IMR-90 (cell line): ENCODE data around the gene E4F1. TPM values are rescaled to one million over a fixed set of nuclear protein-coding genes. Genes with fewer than 3 reads are reported as not detected.

Source experiments
- ATAC-seq: fragments of 200-7000 bp; cut with Tn5 transposase; 2 replicates; pipeline ENCODE4 v1.9.1; 2020; ENCODE audit warnings: low read depth, mild to moderate bottlenecking, moderate library complexity
- BruUV-seq: library from RNA; stranded (reverse); fragments of 400-500 nt; replicated peaks from 2 replicates; lab custom pipeline; 2021; lab: Mats Ljungman, UMichigan
- CTCF ChIA-PET: fragments of 300-600 bp; formaldehyde crosslinking; extraction: SDS; loops from one replicate; lab custom pipeline; 2021; ENCODE audit warnings: antibody characterized with exemption; lab: Yijun Ruan, JAX
- POLR2A ChIA-PET: fragments of 300-600 bp; sonication (Branson Sonifier 250); formaldehyde crosslinking; loops from one replicate; lab custom pipeline; 2022; ENCODE audit warnings: antibody characterized with exemption; ENCODE audit not compliant: unreplicated experiment; lab: Charles Lee
- DNase-seq: peaks from one replicate; pipeline ENCODE4 v3.0.0; 2013
- H2AFZ ChIP-seq: replicated peaks from 2 replicates; pipeline ENCODE3; 2013; ENCODE audit warnings: low read length, mild to moderate bottlenecking; ENCODE audit not compliant: poor library complexity
- H2AK5ac ChIP-seq: 2 replicates; pipeline ENCODE4 v1.6.1; 2013; ENCODE audit warnings: low read depth, low read length, inconsistent platforms
- H2AK9ac ChIP-seq: replicated peaks from 2 replicates; pipeline ENCODE3; 2013; ENCODE audit warnings: mild to moderate bottlenecking, low read depth, low read length, moderate library complexity; ENCODE audit not compliant: poor library complexity
- H2BK120ac ChIP-seq: 2 replicates; pipeline ENCODE4 v1.6.1; 2013; ENCODE audit warnings: low read depth, low read length, inconsistent platforms
- H2BK15ac ChIP-seq: 3 replicates; pipeline ENCODE4 v1.6.1; 2013; ENCODE audit warnings: low read depth, low read length, inconsistent platforms
- H2BK20ac ChIP-seq: 2 replicates; pipeline ENCODE4 v1.6.1; 2013; ENCODE audit warnings: low read depth, mild to moderate bottlenecking, inconsistent platforms, low read length, moderate library complexity
- H2BK5ac ChIP-seq: 2 replicates; pipeline ENCODE4 v1.6.1; 2013; ENCODE audit warnings: mild to moderate bottlenecking, low read depth, low read length, inconsistent platforms; ENCODE audit not compliant: poor library complexity, severe bottlenecking
- H3K14ac ChIP-seq: replicated peaks from 2 replicates; pipeline ENCODE4 v1.6.1; 2013; ENCODE audit warnings: low read depth, low read length, inconsistent platforms
- H3K18ac ChIP-seq: 2 replicates; pipeline ENCODE4 v1.6.1; 2013; ENCODE audit warnings: low read depth, low read length, control low read depth
- H3K23ac ChIP-seq: 2 replicates; pipeline ENCODE4 v1.6.1; 2013; ENCODE audit warnings: low read depth, low read length, inconsistent platforms
- H3K27ac ChIP-seq: 2 replicates; pipeline ENCODE4 v1.5.1; 2013; ENCODE audit warnings: mild to moderate bottlenecking, control low read depth, low read length; ENCODE audit not compliant: insufficient read depth
- H3K27me3 ChIP-seq: 2 replicates; pipeline ENCODE4 v1.6.1; 2013; ENCODE audit warnings: low read length; ENCODE audit not compliant: control insufficient read depth, insufficient read depth
- H3K36me3 ChIP-seq: 2 replicates; pipeline ENCODE4 v1.6.1; 2013; ENCODE audit warnings: low read length, mixed read lengths; ENCODE audit not compliant: control insufficient read depth, insufficient read depth
- H3K4ac ChIP-seq: 2 replicates; pipeline ENCODE4 v1.6.1; 2013; ENCODE audit warnings: low read depth, low read length, inconsistent platforms
- H3K4me1 ChIP-seq: 2 replicates; pipeline ENCODE4 v1.6.1; 2013; ENCODE audit warnings: low read length, mixed read lengths; ENCODE audit not compliant: control insufficient read depth, insufficient read depth
- H3K4me2 ChIP-seq: 2 replicates; pipeline ENCODE4 v1.6.1; 2013; ENCODE audit warnings: low read depth, mild to moderate bottlenecking, control low read depth, low read length, moderate library complexity
- H3K4me3 ChIP-seq: 2 replicates; pipeline ENCODE4 v1.5.1; 2013; ENCODE audit warnings: low read depth, mild to moderate bottlenecking, control low read depth, low read length, moderate library complexity; ENCODE audit not compliant: insufficient read depth
- H3K56ac ChIP-seq: 2 replicates; pipeline ENCODE4 v1.6.1; 2013; ENCODE audit warnings: low read length, inconsistent platforms; ENCODE audit not compliant: insufficient read depth; ENCODE audit errors: extremely low read depth
- H3K79me1 ChIP-seq, 2 experiments: 2 replicates each; pipeline ENCODE4 v1.6.1; 2013; ENCODE audit warnings: low read length in 2 of 2, inconsistent platforms in 1 of 2, low read depth in 1 of 2
- H3K9ac ChIP-seq: 2 replicates; pipeline ENCODE4 v1.6.1; 2013; ENCODE audit warnings: low read depth, low read length, control low read depth
- H3K9me1 ChIP-seq: 2 replicates; pipeline ENCODE4 v1.6.1; 2013; ENCODE audit warnings: low read length, inconsistent platforms; ENCODE audit not compliant: insufficient read depth
- H3K9me3 ChIP-seq: 2 replicates; pipeline ENCODE4 v1.6.1; 2013; ENCODE audit warnings: low read length; ENCODE audit not compliant: control insufficient read depth, insufficient read depth
- H4K20me1 ChIP-seq: 2 replicates; pipeline ENCODE4 v1.6.1; 2013; ENCODE audit warnings: low read length, inconsistent platforms; ENCODE audit not compliant: insufficient read depth
- H4K5ac ChIP-seq: 2 replicates; pipeline ENCODE4 v1.6.1; 2013; ENCODE audit warnings: mild to moderate bottlenecking, low read depth, low read length, control low read depth
- H4K8ac ChIP-seq, 2 experiments: 2 replicates each; pipeline ENCODE4 v1.6.1; 2013; ENCODE audit warnings: low read depth in 2 of 2, low read length in 2 of 2, control low read depth in 1 of 2, inconsistent platforms in 1 of 2
- H4K91ac ChIP-seq: 2 replicates; pipeline ENCODE4 v1.6.1; 2013; ENCODE audit warnings: low read depth, low read length, inconsistent platforms; ENCODE audit not compliant: insufficient read depth
- BHLHE40 ChIP-seq: fragments of 150-350 bp; IDR thresholded peaks from 2 replicates; pipeline ENCODE4 v1.6.1; 2016; ENCODE audit warnings: mild to moderate bottlenecking, low read depth, low read length
- CHD1 ChIP-seq: IDR thresholded peaks from 2 replicates; pipeline ENCODE4 v1.6.1; 2012; ENCODE audit warnings: low read depth, low read length, improper control_type of control experiment
- FOS ChIP-seq: fragments of 150-350 bp; IDR thresholded peaks from 2 replicates; pipeline ENCODE4 v1.6.1; 2016; ENCODE audit warnings: low read depth, low read length
- MAFK ChIP-seq: IDR thresholded peaks from 2 replicates; pipeline ENCODE4 v1.6.1; 2012; ENCODE audit warnings: low read depth, low read length, improper control_type of control experiment
- NFE2L2 ChIP-seq: fragments of 150-350 bp; IDR thresholded peaks from 2 replicates; pipeline ENCODE4 v1.6.1; 2016; ENCODE audit warnings: low read depth, mild to moderate bottlenecking, low read length
- RCOR1 ChIP-seq: IDR thresholded peaks from 2 replicates; pipeline ENCODE4 v1.6.1; 2012; ENCODE audit warnings: mild to moderate bottlenecking, low read length, improper control_type of control experiment; ENCODE audit not compliant: insufficient replicate concordance
- WGBS, 2 experiments: methylation state at CpG; one replicate each; pipeline versions ENCODE4 v1.1.5 to v1.1.7; 2013; ENCODE audit warnings: missing lambda C conversion rate in 2 of 2; ENCODE audit not compliant: insufficient read length in 1 of 2; ENCODE audit errors: extremely low coverage in 2 of 2; 5-methylcytosine and 5-hydroxymethylcytosine counted together
- dilution Hi-C: fragments of 300-500 bp; cut with HindIII; formaldehyde crosslinking; loops from one replicate; pipeline ENCODE4 v1.14.3; 2018; ENCODE audit warnings: low sequenced_read_pairs; ENCODE audit not compliant: unreplicated experiment
- in situ Hi-C: fragments of 300-500 bp; cut with MboI; formaldehyde crosslinking; loops from 3 replicates; pipeline ENCODE4 v1.14.3; 2019; ENCODE audit warnings: low sequenced_read_pairs, inconsistent platforms, mixed read lengths
- intact Hi-C: fragments of 100-400 bp; cut with micrococcal nuclease; formaldehyde crosslinking; loops from 2 replicates; pipeline ENCODE4 v1.10.0; 2022
- polyA plus RNA-seq, 3 experiments: library from polyadenylated mRNA; depleted of rRNA; stranded (reverse); fragments of >200 nt; gene quantifications; 2 replicates each; pipeline ENCODE4 v1.2.3, GENCODE V29; 2012; ENCODE audit warnings: low replicate concordance in 1 of 3
- total RNA-seq: library from RNA; depleted of rRNA; stranded (reverse); fragments of >200 nt; gene quantifications from 2 replicates; pipeline ENCODE4 v1.2.3, GENCODE V29; 2012

E4F1 gene
- total and polyA plus RNA-seq, 2 of the 4 experiments (the other 2 are of a cell fraction), result 13.1 to 33.0 TPM

DNA sequence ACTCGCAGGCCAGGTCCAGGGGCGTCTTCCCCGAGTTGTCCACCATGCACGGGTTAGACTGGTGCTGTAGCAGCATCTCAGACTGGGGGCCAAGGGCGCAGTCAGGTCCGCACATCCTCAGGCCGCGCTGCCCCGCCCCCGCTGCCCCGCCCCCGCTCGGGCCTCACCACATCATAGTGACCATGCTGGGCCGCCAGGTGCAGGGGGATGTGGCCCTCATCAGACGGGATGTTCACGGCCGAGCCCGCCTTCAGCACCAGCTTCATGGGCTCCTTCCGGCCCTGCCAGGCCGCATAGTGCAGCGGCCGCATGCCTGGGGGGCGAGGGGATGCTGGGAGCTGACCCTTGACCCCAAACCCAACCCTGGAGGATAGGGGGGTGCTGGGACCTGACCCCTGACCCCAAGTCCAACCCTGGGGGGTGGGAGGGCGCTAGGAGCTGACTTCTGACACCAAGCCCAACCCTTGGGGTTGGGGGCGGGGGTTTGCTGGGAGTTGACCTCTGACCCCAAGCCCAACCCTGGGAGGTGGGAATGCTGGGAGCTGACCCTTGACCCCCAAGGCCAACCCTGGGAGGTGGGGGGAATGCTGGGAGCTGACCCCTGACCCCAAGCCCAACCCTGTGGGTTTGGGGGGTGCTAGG, 34.0 kb upstream of the E4F1 start:
- 0 out of 2 replicates have a peak, but pooled peaks cover under 1% of the 10 kb centered on the region for H3K9me1 ChIP-seq
- ChIA-PET POLR2A (no interaction called here), CTCF (no interaction called here)
- H2AFZ ChIP-seq, result no peak overlapping the region
- no peak overlapping the region for H2BK120ac ChIP-seq
- no peak overlapping the region for H2AK9ac ChIP-seq
- no peak for ATAC-seq
- no peak overlapping the region for H2AK5ac ChIP-seq
- no peaks in the 10 kb centered on the region for H3K9me3 ChIP-seq
- no peak for DNase-seq
- H3K56ac ChIP-seq, result no peak overlapping the region
- TF ChIP-seq CHD1 (no peak), BHLHE40 (no peak), MAFK (no peak), RCOR1 (no peak), NFE2L2 (no peak), FOS (no peak)
- no peak overlapping the region for H2BK5ac ChIP-seq
- H3K23ac ChIP-seq, result no peak overlapping the region
- intact Hi-C loops (no loop called here), dilution Hi-C loops (no loop called here), in situ Hi-C loops (no loop called here)
- H4K91ac ChIP-seq, result no peak overlapping the region
- H3K4me3 ChIP-seq, result no peak overlapping the region
- H3K27me3 ChIP-seq, result peaks cover 11% of the 10 kb centered on the region
- no peak overlapping the region for H2BK20ac ChIP-seq
- no peak overlapping the region for H3K27ac ChIP-seq
- WGBS, 2 experiments, result 80% methylated on average over 1 of the region's 25 CpGs; no CpG with 5 or more reads in 1 of the 2 experiments
- no peaks in the 10 kb centered on the region for H3K4me1 ChIP-seq
- H3K36me3 ChIP-seq, result no peaks in the 10 kb centered on the region
- H4K20me1 ChIP-seq, result no peaks in the 10 kb centered on the region
- no peak overlapping the region for H4K8ac ChIP-seq
- H3K14ac ChIP-seq, result no peak overlapping the region
- H2BK15ac ChIP-seq, result no peak overlapping the region
- H3K4ac ChIP-seq, result no peak overlapping the region
- no TSS peak for BruUV-seq
- no peak overlapping the region for H3K18ac ChIP-seq
- no peak overlapping the region for H4K5ac ChIP-seq
- no peak overlapping the region for H3K9ac ChIP-seq
- H3K4me2 ChIP-seq, result no peak overlapping the region
- H3K79me1 ChIP-seq, result no peaks in the 10 kb centered on the region
